ENCODE measurements around the gene MGAT5B. TPM values are rescaled to one million over a fixed set of nuclear protein-coding genes. Genes with fewer than 3 reads are reported as not detected.
A peak's percentile ranks its signal among the peaks of the same experiment; 100 is the strongest.

MGAT5B gene
- total and polyA plus RNA-seq, 10 of the 15 experiments (the other 5 are each of a cell fraction or from before 2014, with no cell fraction given), result 0.13 TPM; not detected in 9

DNA sequence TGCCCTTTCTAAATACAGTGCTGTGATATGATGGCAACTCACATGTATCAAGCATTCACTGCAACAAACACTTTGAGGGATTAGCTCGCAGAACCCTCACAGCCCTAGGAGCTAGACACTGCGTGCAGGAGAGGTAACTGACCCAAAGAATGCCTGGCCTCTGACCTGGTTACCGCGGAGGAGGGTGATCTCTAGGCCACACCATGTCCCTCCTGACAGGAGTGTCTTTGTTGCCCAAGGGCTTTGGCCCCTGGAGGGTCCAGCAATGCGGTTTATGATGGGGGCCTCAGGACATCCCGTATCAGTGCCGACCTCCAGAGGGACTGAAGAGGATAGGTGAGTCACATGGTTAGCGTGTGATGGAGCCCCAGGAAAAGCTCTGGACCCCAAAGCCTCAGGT, 130.6 kb downstream of the MGAT5B start:
- CTCF ChIA-PET, result interaction anchor here (1.2 to 2.3 kb wide), 2 partner anchors 13 to 57 kb away, joined by 4 to 7 read pairs; no protein-coding TSS in a partner anchor
- no peaks in the 10 kb centered on the region for H4K20me1 ChIP-seq (ENCODE audit: control insufficient read depth, insufficient read depth)
- RAD21 ChIA-PET (ENCODE audit: unreplicated experiment), result interaction anchor here (1.6 kb wide), 1 partner anchor 10 kb away, joined by 4 read pairs; no protein-coding TSS in a partner anchor
- H3K36me3 ChIP-seq (ENCODE audit: control insufficient read depth in 2 of 2, insufficient read depth in 2 of 2, low read length in 1 of 2), result no peaks in the 10 kb centered on the region
- no peak overlapping the region for H3K4me3 ChIP-seq
- TF ChIP-seq ZNF207 (IDR thresholded peaks at IDR 0.05; ENCODE audit: borderline replicate concordance) (no peak), USF2 (IDR thresholded peaks at IDR 0.05; ENCODE audit: borderline replicate concordance, low read depth, low read length) (no peak), PML (IDR thresholded peaks at IDR 0.05; ENCODE audit: low read length) (no peak), YY1 (IDR thresholded peaks at IDR 0.05; ENCODE audit: low read depth, low read length) (no peak), POLR2AphosphoS2 (IDR thresholded peaks at IDR 0.05; ENCODE audit: low read depth, low read length) (no peak), EED (IDR thresholded peaks at IDR 0.05; ENCODE audit: low read depth) (no peak), SMAD5 (IDR thresholded peaks at IDR 0.05; ENCODE audit: low read depth) (no peak), NFIC (IDR thresholded peaks at IDR 0.05; ENCODE audit: low read depth, low read length) (no peak), NFYA (IDR thresholded peaks at IDR 0.05; ENCODE audit: borderline replicate concordance, low read depth, low read length) (no peak), MAX (IDR thresholded peaks at IDR 0.05; ENCODE audit: low read depth, low read length) (no peak), FOS (IDR thresholded peaks at IDR 0.05; ENCODE audit: borderline replicate concordance, extremely low read depth, insufficient read length) (no peak), SREBF2 (IDR thresholded peaks at IDR 0.05; ENCODE audit: low read length) (no peak), ESRRA (IDR thresholded peaks at IDR 0.05; ENCODE audit: low read length) (no peak), ZSCAN29 (IDR thresholded peaks at IDR 0.05) (no peak), POLR2A (IDR thresholded peaks at IDR 0.05; ENCODE audit: low read depth, low read length) (no peak)
- TF ChIP-seq, protein P1, sequence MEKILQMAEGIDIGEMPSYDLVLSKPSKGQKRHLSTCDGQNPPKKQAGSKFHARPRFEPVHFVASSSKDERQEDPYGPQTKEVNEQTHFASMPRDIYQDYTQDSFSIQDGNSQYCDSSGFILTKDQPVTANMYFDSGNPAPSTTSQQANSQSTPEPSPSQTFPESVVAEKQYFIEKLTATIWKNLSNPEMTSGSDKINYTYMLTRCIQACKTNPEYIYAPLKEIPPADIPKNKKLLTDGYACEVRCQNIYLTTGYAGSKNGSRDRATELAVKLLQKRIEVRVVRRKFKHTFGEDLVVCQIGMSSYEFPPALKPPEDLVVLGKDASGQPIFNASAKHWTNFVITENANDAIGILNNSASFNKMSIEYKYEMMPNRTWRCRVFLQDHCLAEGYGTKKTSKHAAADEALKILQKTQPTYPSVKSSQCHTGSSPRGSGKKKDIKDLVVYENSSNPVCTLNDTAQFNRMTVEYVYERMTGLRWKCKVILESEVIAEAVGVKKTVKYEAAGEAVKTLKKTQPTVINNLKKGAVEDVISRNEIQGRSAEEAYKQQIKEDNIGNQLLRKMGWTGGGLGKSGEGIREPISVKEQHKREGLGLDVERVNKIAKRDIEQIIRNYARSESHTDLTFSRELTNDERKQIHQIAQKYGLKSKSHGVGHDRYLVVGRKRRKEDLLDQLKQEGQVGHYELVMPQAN (conservative IDR thresholded peaks at IDR 0.05), result no peak
- peak overlapping the region; percentile 51 for H3K4me2 ChIP-seq (ENCODE audit: control insufficient read depth, insufficient read depth)
- BruUV-seq (replicated peaks), result no TSS peak
- WGBS (ENCODE audit: insufficient coverage, insufficient replicate concordance, low lambda C conversion rate, missing lambda C conversion rate), result 83% methylated on average over 8 of the region's 8 CpGs
- H2AFZ ChIP-seq (ENCODE audit: control insufficient read depth, low read depth, low read length), result peak overlapping the region; percentile 63
- DNase-seq (ENCODE audit: low read depth, low spot score) (no peak), ATAC-seq (no peak), FAIRE-seq (no peak)
- H3K27me3 ChIP-seq (replicated peaks in 1 of 2; ENCODE audit: control insufficient read depth in 2 of 2, insufficient read depth in 2 of 2, low read length in 1 of 2), result no peaks in the 10 kb centered on the region
- peak overlapping the region; percentile 32; the same call in 1 of the 2 replicates for H3K9ac ChIP-seq (ENCODE audit: control insufficient read depth, insufficient read depth, low read length)
- peaks cover 22% of the 10 kb centered on the region for H3K4me1 ChIP-seq (ENCODE audit: control insufficient read depth, insufficient read depth, low read length)
- intact Hi-C loops (cut with micrococcal nuclease; ENCODE audit: unreplicated experiment), result no loop called here
- no peaks in the 10 kb centered on the region for H3K79me2 ChIP-seq (ENCODE audit: control insufficient read depth, insufficient read depth, low read length)
- POLR2A ChIA-PET, result interaction anchor here (0.5 kb wide), 1 partner anchor 67 kb away, joined by 4 read pairs; no protein-coding TSS in a partner anchor
- in situ Hi-C loops (cut with MboI), result no loop called here
- SMC1A ChIA-PET (ENCODE audit: uncharacterized antibody, unreplicated experiment), result interaction anchor here (0.9 kb wide), 1 partner anchor 98 kb away, joined by 3 read pairs; no protein-coding TSS in a partner anchor
- no peaks in the 10 kb centered on the region for H3K9me3 ChIP-seq (replicated peaks; ENCODE audit: control insufficient read depth, insufficient read depth, low read length)
- H3K27ac ChIP-seq (ENCODE audit: control insufficient read depth, insufficient read depth), result peak overlapping the region; percentile 59
